Body of pancreas (tissue), 4 donors: ENCODE data around the gene CELSR1. TPM values are rescaled to one million over a fixed set of nuclear protein-coding genes. Genes with fewer than 3 reads are reported as not detected.

Experiments used
- ATAC-seq: fragments of 150-250 bp; one replicate; pipeline ENCODE4 v1.9.1; 2016
- DNase-seq, 4 donors: peaks; one replicate each; pipeline ENCODE4 v3.0.0-alpha.2; 2019
- H3K27ac ChIP-seq, 4 donors: fragments of 200-600 bp; sonication (generic); 1 replicate in 3 of 4; 2 replicates in 1 of 4; pipeline versions ENCODE4 v1.5.1 to v1.6.1; 2016 to 2019; ENCODE audit warnings: mild to moderate bottlenecking in 1 of 4, mixed read lengths in 1 of 4, moderate library complexity in 1 of 4
- H3K27me3 ChIP-seq, 2 donors: fragments of 200-600 bp; sonication (generic); one replicate each; pipeline ENCODE4 v1.6.0; 2016; ENCODE audit warnings: mild to moderate bottlenecking in 1 of 2
- H3K36me3 ChIP-seq, 2 donors: fragments of 200-600 bp; sonication (generic); replicated peaks in 1 of 2; 2 replicates each; pipeline ENCODE4 v1.5.1; 2016; ENCODE audit warnings: low read depth in 2 of 2; ENCODE audit not compliant: insufficient read depth in 1 of 2
- H3K4me1 ChIP-seq: fragments of 200-600 bp; sonication (generic); one replicate; pipeline ENCODE4 v1.6.0; 2016
- H3K4me3 ChIP-seq, 2 donors: fragments of 200-600 bp; sonication (generic); 1 replicate in 1 of 2; 2 replicates in 1 of 2; pipeline ENCODE4 v1.5.1; 2016 to 2019
- H3K9me3 ChIP-seq, 3 donors: fragments of 200-600 bp; sonication (generic); 1 replicate in 2 of 3; 2 replicates in 1 of 3; pipeline ENCODE4 v1.5.1; 2016
- CTCF ChIP-seq, 7 experiments: fragments of 450-650 bp in 4 of 7; fragments of 200-600 bp in 3 of 7; sonication (generic) in 3 of 7; IDR thresholded peaks; one replicate each; pipeline ENCODE4 v1.5.1; 2016 to 2019; ENCODE audit warnings: antibody characterized with exemption in 7 of 7
- POLR2A ChIP-seq, 3 donors: fragments of 450-650 bp; IDR thresholded peaks; one replicate each; pipeline ENCODE4 v1.6.1; 2016; ENCODE audit warnings: antibody characterized with exemption in 3 of 3, mild to moderate bottlenecking in 2 of 3
- WGBS, 2 donors: methylation state at CpG; one replicate each; pipeline ENCODE4 v1.1.5; 2017; 5-methylcytosine and 5-hydroxymethylcytosine counted together
- intact Hi-C: fragments of 100-400 bp; cut with DNase I; formaldehyde crosslinking; loops from one replicate; pipeline ENCODE4 v1.15.1; 2023
- total RNA-seq, 2 donors: library from RNA; depleted of rRNA; stranded (reverse); fragments of >200 nt; gene quantifications; one replicate each; pipeline ENCODE4 v1.1.0, GENCODE V29; 2016

Gene CELSR1
- total RNA-seq, 2 donors from 2014 or later = 0.66 to 3.6 TPM

- Histone ChIP-seq H3K9me3 (no peaks in the 10 kb centered on the region), H3K27ac (no peak overlapping the region), H3K4me3 (no peak overlapping the region), H3K4me1 (no peaks in the 10 kb centered on the region), H3K27me3 (no peaks in the 10 kb centered on the region), H3K36me3 (no peaks in the 10 kb centered on the region)
- WGBS, 2 donors = 75 to 80% methylated on average over 10 to 16 of the region's 16 CpGs
- ATAC-seq (no peak), DNase-seq (no peak)
- no peak for TF ChIP-seq POLR2A (IDR thresholded peaks at IDR 0.05)
- TF ChIP-seq CTCF (IDR thresholded peaks at IDR 0.05) = no peak
- intact Hi-C loops = no loop called here
Observed at GRCh38 chr22:46479046-46479445, 58.4 kb downstream of the CELSR1 start.

GRCh38 chr22:46478083-46478551 lies 59.3 kb downstream of the CELSR1 start:
- DNase-seq (no peak), ATAC-seq (no peak)
- 83 to 84% methylated on average over 8 to 17 of the region's 17 CpGs for WGBS, 2 donors
- H3K27ac ChIP-seq = no peak overlapping the region
- H3K4me1 ChIP-seq = no peaks in the 10 kb centered on the region
- TF ChIP-seq POLR2A (IDR thresholded peaks at IDR 0.05) (no peak), CTCF (IDR thresholded peaks at IDR 0.05) (no peak)
- H3K9me3 ChIP-seq = no peaks in the 10 kb centered on the region
- H3K36me3 ChIP-seq = no peaks in the 10 kb centered on the region
- intact Hi-C loops = no loop called here
- H3K4me3 ChIP-seq = no peak overlapping the region
- H3K27me3 ChIP-seq = no peaks in the 10 kb centered on the region

GRCh38 chr22:46476547-46476941 lies 60.9 kb downstream of the CELSR1 start:
- H3K4me3 ChIP-seq = no peak overlapping the region
- H3K27ac ChIP-seq = no peak overlapping the region
- H3K9me3 ChIP-seq = no peaks in the 10 kb centered on the region
- ATAC-seq = no peak
- no peak for DNase-seq
- no peaks in the 10 kb centered on the region for H3K27me3 ChIP-seq
- intact Hi-C loops = no loop called here
- H3K4me1 ChIP-seq = no peaks in the 10 kb centered on the region
- TF ChIP-seq CTCF (IDR thresholded peaks at IDR 0.05) (no peak), POLR2A (IDR thresholded peaks at IDR 0.05) (no peak)
- 61 to 80% methylated on average over 8 of the region's 8 CpGs for WGBS, 2 donors
- H3K36me3 ChIP-seq = no peaks in the 10 kb centered on the region

- TF ChIP-seq POLR2A (IDR thresholded peaks at IDR 0.05) = no peak
- Histone ChIP-seq H3K36me3 (no peaks in the 10 kb centered on the region), H3K9me3 (no peaks in the 10 kb centered on the region), H3K27ac (no peak overlapping the region), H3K4me3 (no peak overlapping the region), H3K27me3 (no peaks in the 10 kb centered on the region), H3K4me1 (no peaks in the 10 kb centered on the region)
- DNase-seq (no peak), ATAC-seq (no peak)
- intact Hi-C loops = no loop called here
- 75 to 87% methylated on average over 11 to 20 of the region's 20 CpGs for WGBS, 2 donors
Observed at GRCh38 chr22:46473896-46474557, 63.4 kb downstream of the CELSR1 start.

- TF ChIP-seq CTCF (IDR thresholded peaks at IDR 0.05) = no peak
- TF ChIP-seq POLR2A (IDR thresholded peaks at IDR 0.05) = no peak
- Histone ChIP-seq H3K9me3 (no peaks in the 10 kb centered on the region), H3K36me3 (no peaks in the 10 kb centered on the region), H3K27ac (no peak overlapping the region), H3K4me3 (no peak overlapping the region), H3K4me1 (no peaks in the 10 kb centered on the region), H3K27me3 (no peaks in the 10 kb centered on the region)
- WGBS, 2 donors = 85 to 89% methylated on average over 24 to 25 of the region's 28 CpGs
- intact Hi-C loops = no loop called here
- no peak for DNase-seq
- ATAC-seq = no peak
Observed at GRCh38 chr22:46473021-46473779, 64.2 kb downstream of the CELSR1 start.
